Measurements from ENCODE around the gene ATG16L2. TPM values are rescaled to one million over a fixed set of nuclear protein-coding genes. Genes with fewer than 3 reads are reported as not detected.

ATG16L2 gene
- total RNA-seq, 1 donor from 2014 or later: 5.2 TPM

Other genes starting within 250 kb of the ATG16L2 start
- gene PDE2A, start 140.0 kb upstream of the ATG16L2 start, total RNA-seq: 158 and 415 TPM in 2 replicates
- gene ARAP1, start 62.0 kb upstream of the ATG16L2 start, total RNA-seq: 72.1 and 76.8 TPM in 2 replicates
- gene STARD10, start 20.4 kb upstream of the ATG16L2 start, total RNA-seq: 47.5 and 90.5 TPM in 2 replicates

Data from lung microvascular endothelial cell (primary cell).